HepG2 (cell line): ENCODE measurements around the gene RNASE7. TPM values are rescaled to one million over a fixed set of nuclear protein-coding genes. Genes with fewer than 3 reads are reported as not detected.
A peak's percentile ranks its signal among the peaks of the same experiment; 100 is the strongest.

Source experiments
- DNMT3B ChIP-seq: conservative IDR thresholded peaks from 2 replicates; pipeline ENCODE4 v1.6.1; 2016; ENCODE audit warnings: missing biosample characterization, control low read depth
- FOSL1 ChIP-seq: sonication (generic); formaldehyde crosslinking; IDR thresholded peaks from 2 replicates; pipeline ENCODE4 v1.9.0; 2021; ENCODE audit warnings: missing genetic modification reagents, borderline replicate concordance
- GFI1 ChIP-seq: sonication (generic); formaldehyde crosslinking; IDR thresholded peaks from 2 replicates; pipeline ENCODE4 v1.5.0; 2020; ENCODE audit warnings: missing genetic modification reagents, mild to moderate bottlenecking, borderline replicate concordance
- HOXD1 ChIP-seq: sonication (generic); formaldehyde crosslinking; IDR thresholded peaks from 2 replicates; pipeline ENCODE4 v1.5.0; 2020; ENCODE audit warnings: missing genetic modification reagents
- ISX ChIP-seq: sonication (generic); formaldehyde crosslinking; conservative IDR thresholded peaks from 2 replicates; pipeline ENCODE4 v1.5.0; 2020; ENCODE audit warnings: missing genetic modification reagents
- JUN ChIP-seq: sonication (generic); formaldehyde crosslinking; IDR thresholded peaks from 2 replicates; pipeline ENCODE4 v1.4.0; 2020; ENCODE audit warnings: mild to moderate bottlenecking, missing genetic modification reagents
- JUND ChIP-seq: sonication (generic); formaldehyde crosslinking; IDR thresholded peaks from 2 replicates; pipeline ENCODE4 v1.8.0; 2022; ENCODE audit warnings: mild to moderate bottlenecking, missing genetic modification reagents
- KLF13 ChIP-seq: sonication (generic); formaldehyde crosslinking; IDR thresholded peaks from 2 replicates; pipeline ENCODE4 v1.4.0; 2020; ENCODE audit warnings: mild to moderate bottlenecking, missing genetic modification reagents
- MBNL3 ChIP-seq: fragments of 250-450 bp; sonication (Bioruptor Pico); conservative IDR thresholded peaks from 2 replicates; pipeline ENCODE4 v1.8.0; 2022; ENCODE audit warnings: mild to moderate bottlenecking, inconsistent platforms
- TBL1XR1 ChIP-seq: fragments of 150-350 bp; IDR thresholded peaks from 2 replicates; pipeline ENCODE4 v1.6.1; 2014; ENCODE audit warnings: borderline replicate concordance, low read length; ENCODE audit not compliant: partially characterized antibody
- ZKSCAN5 ChIP-seq: sonication (generic); formaldehyde crosslinking; IDR thresholded peaks from 2 replicates; pipeline ENCODE4 v1.5.1; 2020; ENCODE audit warnings: mild to moderate bottlenecking, missing genetic modification reagents
- ZNF12 ChIP-seq: sonication (generic); formaldehyde crosslinking; IDR thresholded peaks from 2 replicates; pipeline ENCODE4 v1.5.0; 2020; ENCODE audit warnings: missing genetic modification reagents
- ZNF205 ChIP-seq: IDR thresholded peaks from 2 replicates; pipeline ENCODE4 v1.6.1; 2018; ENCODE audit warnings: missing biosample characterization, missing genetic modification reagents
- ZNF263 ChIP-seq: sonication (generic); formaldehyde crosslinking; IDR thresholded peaks from 2 replicates; pipeline ENCODE4 v1.4.0; 2020; ENCODE audit warnings: missing genetic modification reagents
- ZNF607 ChIP-seq: sonication (generic); formaldehyde crosslinking; IDR thresholded peaks from 2 replicates; pipeline ENCODE4 v1.5.1; 2020; ENCODE audit warnings: missing genetic modification reagents, mild to moderate bottlenecking, borderline replicate concordance
- ZNF619 ChIP-seq: sonication (generic); formaldehyde crosslinking; IDR thresholded peaks from 2 replicates; pipeline ENCODE4 v1.4.0; 2020; ENCODE audit warnings: mild to moderate bottlenecking, missing genetic modification reagents
- ZNF713 ChIP-seq: sonication (generic); formaldehyde crosslinking; IDR thresholded peaks from 2 replicates; pipeline ENCODE4 v1.4.0; 2020; ENCODE audit warnings: mild to moderate bottlenecking, missing genetic modification reagents
- ZNF772 ChIP-seq: sonication (generic); formaldehyde crosslinking; IDR thresholded peaks from 2 replicates; pipeline ENCODE4 v1.5.0; 2020; ENCODE audit warnings: mild to moderate bottlenecking, missing genetic modification reagents
- polyA plus RNA-seq, 8 experiments: library from polyadenylated mRNA; depleted of rRNA in 3 of 8; stranded (reverse) in 7 of 8; unstranded in 1 of 8; fragments of >200 nt; fragmentation: Illumina TruSeq in 4 of 8; extraction: Trizol in 4 of 8; gene quantifications; 2 replicates each; pipeline versions ENCODE4 v1.2.1 to v1.2.3, GENCODE V29; 2011 to 2016; ENCODE audit warnings: low read depth in 4 of 8, missing spikeins in 1 of 8, mixed read lengths in 1 of 8; ENCODE audit not compliant: insufficient read depth in 1 of 8
- total RNA-seq, 5 experiments: library from RNA; depleted of rRNA; stranded (reverse); fragments of >200 nt; fragmentation: Illumina TruSeq; extraction: Trizol; gene quantifications; 2 replicates each; pipeline ENCODE4 v1.2.3, GENCODE V29; 2016; ENCODE audit warnings: low read depth in 1 of 5
- TF ChIP-seq, protein P1 (sequence below): sonication (generic); formaldehyde crosslinking; IDR thresholded peaks from 2 replicates; pipeline ENCODE4 v1.8.0; 2022; ENCODE audit warnings: missing genetic modification reagents, mild to moderate bottlenecking, inconsistent platforms, borderline replicate concordance
- TF ChIP-seq, protein P2 (sequence below): sonication (generic); formaldehyde crosslinking; IDR thresholded peaks from 2 replicates; pipeline ENCODE4 v1.5.0; 2020; ENCODE audit warnings: missing genetic modification reagents
- TF ChIP-seq, protein P3 (sequence below): IDR thresholded peaks from 2 replicates; pipeline ENCODE4 v1.6.1; 2018; ENCODE audit warnings: missing genetic modification reagents, mild to moderate bottlenecking, missing compliant biosample characterization
- TF ChIP-seq, protein P4 (sequence below): sonication (generic); formaldehyde crosslinking; IDR thresholded peaks from 2 replicates; pipeline ENCODE4 v1.5.0; 2020; ENCODE audit warnings: mild to moderate bottlenecking, missing genetic modification reagents
- TF ChIP-seq, protein P5 (sequence below): sonication (generic); formaldehyde crosslinking; conservative IDR thresholded peaks from 2 replicates; pipeline ENCODE4 v1.4.0; 2020; ENCODE audit warnings: missing genetic modification reagents

The RNASE7 gene
- total and polyA plus RNA-seq, 2 of the 13 experiments (the other 11 are each of a cell fraction or from before 2014, with no cell fraction given): 0.04 TPM; not detected in 1

DNA sequence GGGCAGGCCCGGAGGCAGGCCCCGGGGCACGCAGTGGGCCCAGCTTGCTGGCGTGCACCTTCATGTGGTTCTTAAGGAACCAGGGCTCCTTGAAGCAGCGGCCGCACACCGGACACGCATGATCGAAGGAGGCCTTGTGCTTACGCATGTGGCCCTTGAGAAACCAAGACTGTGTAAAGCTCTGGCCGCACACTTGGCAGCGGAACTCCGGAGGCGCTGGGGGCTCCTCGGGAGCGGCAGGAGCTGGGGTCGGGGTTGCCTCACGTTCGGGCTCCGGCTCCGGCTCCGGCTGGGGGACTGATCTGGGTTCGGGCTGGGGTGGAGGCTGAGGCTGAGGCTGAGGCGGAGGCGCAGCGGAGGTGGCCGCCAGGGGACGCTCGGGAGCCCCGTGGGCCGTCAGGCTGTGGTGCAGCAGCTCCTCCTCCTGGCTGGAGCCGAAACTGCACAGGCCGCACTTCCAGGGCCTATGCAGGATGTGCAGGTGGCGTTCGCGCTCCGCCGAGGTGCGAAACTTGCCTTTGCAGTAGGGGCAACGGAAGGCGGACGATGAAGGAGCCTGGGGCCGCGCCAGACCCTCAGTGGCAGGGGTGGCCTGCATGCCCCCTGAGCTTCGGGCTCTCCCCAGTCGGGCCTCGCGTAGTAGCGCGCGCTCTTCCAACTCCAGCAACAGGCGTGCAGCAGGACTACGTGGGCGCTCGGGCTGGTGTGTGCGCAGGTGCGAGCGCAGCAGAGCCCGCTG is 50.3 kb downstream of the RNASE7 start (continued):
- TF ChIP-seq, protein P1, sequence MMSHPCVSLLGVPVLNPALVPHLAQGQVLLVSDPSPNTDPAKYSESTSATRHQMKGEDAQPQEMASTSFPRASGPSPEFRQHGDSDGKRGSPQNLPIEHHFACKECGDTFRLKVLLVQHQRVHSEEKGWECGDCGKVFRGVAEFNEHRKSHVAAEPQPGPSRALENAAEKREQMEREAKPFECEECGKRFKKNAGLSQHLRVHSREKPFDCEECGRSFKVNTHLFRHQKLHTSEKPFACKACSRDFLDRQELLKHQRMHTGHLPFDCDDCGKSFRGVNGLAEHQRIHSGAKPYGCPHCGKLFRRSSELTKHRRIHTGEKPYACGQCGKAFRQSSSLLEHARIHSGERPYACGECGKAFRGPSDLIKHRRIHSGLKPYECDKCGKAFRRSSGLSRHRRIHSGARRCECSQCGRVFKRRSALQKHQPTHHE (CRISPR knock-in tag): no peak
- TF ChIP-seq JUND (CRISPR knock-in tag) (no peak), JUN (CRISPR knock-in tag) (peak; percentile 34; the same call in 1 of the 2 replicates), DNMT3B (CRISPR knock-in tag) (no peak), MBNL3 (CRISPR knock-in tag) (no peak), ZNF772 (CRISPR knock-in tag) (peak; percentile 94), ZKSCAN5 (CRISPR knock-in tag) (0 out of 2 replicates have a peak, but pooled peaks have one; percentile 26), ZNF607 (CRISPR knock-in tag) (peak; percentile 66; the same call in 1 of the 2 replicates), GFI1 (CRISPR knock-in tag) (peak; percentile 60; the same call in 1 of the 2 replicates), TBL1XR1 (peak; percentile 37), ZNF205 (peak; percentile 87), ZNF263 (CRISPR knock-in tag) (peak; percentile 62; the same call in 1 of the 2 replicates), KLF13 (CRISPR knock-in tag) (no peak), ZNF12 (CRISPR knock-in tag) (peak; percentile 53; the same call in 1 of the 2 replicates), ISX (CRISPR knock-in tag) (no peak), ZNF713 (CRISPR knock-in tag) (peak; percentile 96; the same call in 1 of the 2 replicates), HOXD1 (CRISPR knock-in tag) (peak; percentile 70; the same call in 1 of the 2 replicates), FOSL1 (no peak), ZNF619 (peak; percentile 69; the same call in 1 of the 2 replicates)
- TF ChIP-seq, protein P2, sequence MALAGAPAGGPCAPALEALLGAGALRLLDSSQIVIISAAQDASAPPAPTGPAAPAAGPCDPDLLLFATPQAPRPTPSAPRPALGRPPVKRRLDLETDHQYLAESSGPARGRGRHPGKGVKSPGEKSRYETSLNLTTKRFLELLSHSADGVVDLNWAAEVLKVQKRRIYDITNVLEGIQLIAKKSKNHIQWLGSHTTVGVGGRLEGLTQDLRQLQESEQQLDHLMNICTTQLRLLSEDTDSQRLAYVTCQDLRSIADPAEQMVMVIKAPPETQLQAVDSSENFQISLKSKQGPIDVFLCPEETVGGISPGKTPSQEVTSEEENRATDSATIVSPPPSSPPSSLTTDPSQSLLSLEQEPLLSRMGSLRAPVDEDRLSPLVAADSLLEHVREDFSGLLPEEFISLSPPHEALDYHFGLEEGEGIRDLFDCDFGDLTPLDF: no peak
- TF ChIP-seq, protein P3, sequence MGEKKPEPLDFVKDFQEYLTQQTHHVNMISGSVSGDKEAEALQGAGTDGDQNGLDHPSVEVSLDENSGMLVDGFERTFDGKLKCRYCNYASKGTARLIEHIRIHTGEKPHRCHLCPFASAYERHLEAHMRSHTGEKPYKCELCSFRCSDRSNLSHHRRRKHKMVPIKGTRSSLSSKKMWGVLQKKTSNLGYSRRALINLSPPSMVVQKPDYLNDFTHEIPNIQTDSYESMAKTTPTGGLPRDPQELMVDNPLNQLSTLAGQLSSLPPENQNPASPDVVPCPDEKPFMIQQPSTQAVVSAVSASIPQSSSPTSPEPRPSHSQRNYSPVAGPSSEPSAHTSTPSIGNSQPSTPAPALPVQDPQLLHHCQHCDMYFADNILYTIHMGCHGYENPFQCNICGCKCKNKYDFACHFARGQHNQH (CRISPR knock-in tag): peak; percentile 90
- TF ChIP-seq, protein P4, sequence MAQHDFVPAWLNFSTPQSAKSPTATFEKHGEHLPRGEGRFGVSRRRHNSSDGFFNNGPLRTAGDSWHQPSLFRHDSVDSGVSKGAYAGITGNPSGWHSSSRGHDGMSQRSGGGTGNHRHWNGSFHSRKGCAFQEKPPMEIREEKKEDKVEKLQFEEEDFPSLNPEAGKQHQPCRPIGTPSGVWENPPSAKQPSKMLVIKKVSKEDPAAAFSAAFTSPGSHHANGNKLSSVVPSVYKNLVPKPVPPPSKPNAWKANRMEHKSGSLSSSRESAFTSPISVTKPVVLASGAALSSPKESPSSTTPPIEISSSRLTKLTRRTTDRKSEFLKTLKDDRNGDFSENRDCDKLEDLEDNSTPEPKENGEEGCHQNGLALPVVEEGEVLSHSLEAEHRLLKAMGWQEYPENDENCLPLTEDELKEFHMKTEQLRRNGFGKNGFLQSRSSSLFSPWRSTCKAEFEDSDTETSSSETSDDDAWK (CRISPR knock-in tag): no peak
- TF ChIP-seq, protein P5, sequence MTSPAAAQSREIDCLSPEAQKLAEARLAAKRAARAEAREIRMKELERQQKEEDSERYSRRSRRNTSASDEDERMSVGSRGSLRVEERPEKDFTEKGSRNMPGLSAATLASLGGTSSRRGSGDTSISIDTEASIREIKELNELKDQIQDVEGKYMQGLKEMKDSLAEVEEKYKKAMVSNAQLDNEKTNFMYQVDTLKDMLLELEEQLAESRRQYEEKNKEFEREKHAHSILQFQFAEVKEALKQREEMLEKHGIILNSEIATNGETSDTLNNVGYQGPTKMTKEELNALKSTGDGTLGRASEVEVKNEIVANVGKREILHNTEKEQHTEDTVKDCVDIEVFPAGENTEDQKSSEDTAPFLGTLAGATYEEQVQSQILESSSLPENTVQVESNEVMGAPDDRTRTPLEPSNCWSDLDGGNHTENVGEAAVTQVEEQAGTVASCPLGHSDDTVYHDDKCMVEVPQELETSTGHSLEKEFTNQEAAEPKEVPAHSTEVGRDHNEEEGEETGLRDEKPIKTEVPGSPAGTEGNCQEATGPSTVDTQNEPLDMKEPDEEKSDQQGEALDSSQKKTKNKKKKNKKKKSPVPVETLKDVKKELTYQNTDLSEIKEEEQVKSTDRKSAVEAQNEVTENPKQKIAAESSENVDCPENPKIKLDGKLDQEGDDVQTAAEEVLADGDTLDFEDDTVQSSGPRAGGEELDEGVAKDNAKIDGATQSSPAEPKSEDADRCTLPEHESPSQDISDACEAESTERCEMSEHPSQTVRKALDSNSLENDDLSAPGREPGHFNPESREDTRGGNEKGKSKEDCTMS (CRISPR knock-in tag): 0 out of 2 replicates have a peak, but pooled peaks have one; percentile 50
